IMR-90 (cell line): ENCODE data around the gene GRAMD1A. TPM values are rescaled to one million over a fixed set of nuclear protein-coding genes. Genes with fewer than 3 reads are reported as not detected.

Source experiments
- ATAC-seq: fragments of 200-7000 bp; cut with Tn5 transposase; 2 replicates; pipeline ENCODE4 v1.9.1; 2020; ENCODE audit warnings: low read depth, mild to moderate bottlenecking, moderate library complexity
- BruUV-seq: library from RNA; stranded (reverse); fragments of 400-500 nt; replicated peaks from 2 replicates; lab custom pipeline; 2021; lab: Mats Ljungman, UMichigan
- CTCF ChIA-PET: fragments of 300-600 bp; formaldehyde crosslinking; extraction: SDS; loops from one replicate; lab custom pipeline; 2021; ENCODE audit warnings: antibody characterized with exemption; lab: Yijun Ruan, JAX
- POLR2A ChIA-PET: fragments of 300-600 bp; sonication (Branson Sonifier 250); formaldehyde crosslinking; loops from one replicate; lab custom pipeline; 2022; ENCODE audit warnings: antibody characterized with exemption; ENCODE audit not compliant: unreplicated experiment; lab: Charles Lee
- DNase-seq: peaks from one replicate; pipeline ENCODE4 v3.0.0; 2013
- H2AFZ ChIP-seq: replicated peaks from 2 replicates; pipeline ENCODE3; 2013; ENCODE audit warnings: low read length, mild to moderate bottlenecking; ENCODE audit not compliant: poor library complexity
- H2AK5ac ChIP-seq: 2 replicates; pipeline ENCODE4 v1.6.1; 2013; ENCODE audit warnings: low read depth, low read length, inconsistent platforms
- H2AK9ac ChIP-seq: replicated peaks from 2 replicates; pipeline ENCODE3; 2013; ENCODE audit warnings: mild to moderate bottlenecking, low read depth, low read length, moderate library complexity; ENCODE audit not compliant: poor library complexity
- H2BK120ac ChIP-seq: 2 replicates; pipeline ENCODE4 v1.6.1; 2013; ENCODE audit warnings: low read depth, low read length, inconsistent platforms
- H2BK15ac ChIP-seq: 3 replicates; pipeline ENCODE4 v1.6.1; 2013; ENCODE audit warnings: low read depth, low read length, inconsistent platforms
- H2BK20ac ChIP-seq: 2 replicates; pipeline ENCODE4 v1.6.1; 2013; ENCODE audit warnings: low read depth, mild to moderate bottlenecking, inconsistent platforms, low read length, moderate library complexity
- H2BK5ac ChIP-seq: 2 replicates; pipeline ENCODE4 v1.6.1; 2013; ENCODE audit warnings: mild to moderate bottlenecking, low read depth, low read length, inconsistent platforms; ENCODE audit not compliant: poor library complexity, severe bottlenecking
- H3K14ac ChIP-seq: replicated peaks from 2 replicates; pipeline ENCODE4 v1.6.1; 2013; ENCODE audit warnings: low read depth, low read length, inconsistent platforms
- H3K18ac ChIP-seq: 2 replicates; pipeline ENCODE4 v1.6.1; 2013; ENCODE audit warnings: low read depth, low read length, control low read depth
- H3K23ac ChIP-seq: 2 replicates; pipeline ENCODE4 v1.6.1; 2013; ENCODE audit warnings: low read depth, low read length, inconsistent platforms
- H3K27ac ChIP-seq: 2 replicates; pipeline ENCODE4 v1.5.1; 2013; ENCODE audit warnings: mild to moderate bottlenecking, control low read depth, low read length; ENCODE audit not compliant: insufficient read depth
- H3K27me3 ChIP-seq: 2 replicates; pipeline ENCODE4 v1.6.1; 2013; ENCODE audit warnings: low read length; ENCODE audit not compliant: control insufficient read depth, insufficient read depth
- H3K36me3 ChIP-seq: 2 replicates; pipeline ENCODE4 v1.6.1; 2013; ENCODE audit warnings: low read length, mixed read lengths; ENCODE audit not compliant: control insufficient read depth, insufficient read depth
- H3K4ac ChIP-seq: 2 replicates; pipeline ENCODE4 v1.6.1; 2013; ENCODE audit warnings: low read depth, low read length, inconsistent platforms
- H3K4me1 ChIP-seq: 2 replicates; pipeline ENCODE4 v1.6.1; 2013; ENCODE audit warnings: low read length, mixed read lengths; ENCODE audit not compliant: control insufficient read depth, insufficient read depth
- H3K4me2 ChIP-seq: 2 replicates; pipeline ENCODE4 v1.6.1; 2013; ENCODE audit warnings: low read depth, mild to moderate bottlenecking, control low read depth, low read length, moderate library complexity
- H3K4me3 ChIP-seq: 2 replicates; pipeline ENCODE4 v1.5.1; 2013; ENCODE audit warnings: low read depth, mild to moderate bottlenecking, control low read depth, low read length, moderate library complexity; ENCODE audit not compliant: insufficient read depth
- H3K56ac ChIP-seq: 2 replicates; pipeline ENCODE4 v1.6.1; 2013; ENCODE audit warnings: low read length, inconsistent platforms; ENCODE audit not compliant: insufficient read depth; ENCODE audit errors: extremely low read depth
- H3K79me1 ChIP-seq, 2 experiments: 2 replicates each; pipeline ENCODE4 v1.6.1; 2013; ENCODE audit warnings: low read length in 2 of 2, inconsistent platforms in 1 of 2, low read depth in 1 of 2
- H3K9ac ChIP-seq: 2 replicates; pipeline ENCODE4 v1.6.1; 2013; ENCODE audit warnings: low read depth, low read length, control low read depth
- H3K9me1 ChIP-seq: 2 replicates; pipeline ENCODE4 v1.6.1; 2013; ENCODE audit warnings: low read length, inconsistent platforms; ENCODE audit not compliant: insufficient read depth
- H3K9me3 ChIP-seq: 2 replicates; pipeline ENCODE4 v1.6.1; 2013; ENCODE audit warnings: low read length; ENCODE audit not compliant: control insufficient read depth, insufficient read depth
- H4K20me1 ChIP-seq: 2 replicates; pipeline ENCODE4 v1.6.1; 2013; ENCODE audit warnings: low read length, inconsistent platforms; ENCODE audit not compliant: insufficient read depth
- H4K5ac ChIP-seq: 2 replicates; pipeline ENCODE4 v1.6.1; 2013; ENCODE audit warnings: mild to moderate bottlenecking, low read depth, low read length, control low read depth
- H4K8ac ChIP-seq, 2 experiments: 2 replicates each; pipeline ENCODE4 v1.6.1; 2013; ENCODE audit warnings: low read depth in 2 of 2, low read length in 2 of 2, control low read depth in 1 of 2, inconsistent platforms in 1 of 2
- H4K91ac ChIP-seq: 2 replicates; pipeline ENCODE4 v1.6.1; 2013; ENCODE audit warnings: low read depth, low read length, inconsistent platforms; ENCODE audit not compliant: insufficient read depth
- BHLHE40 ChIP-seq: fragments of 150-350 bp; IDR thresholded peaks from 2 replicates; pipeline ENCODE4 v1.6.1; 2016; ENCODE audit warnings: mild to moderate bottlenecking, low read depth, low read length
- CEBPB ChIP-seq: IDR thresholded peaks from 2 replicates; pipeline ENCODE4 v1.6.1; 2012; ENCODE audit warnings: low read depth, low read length, improper control_type of control experiment
- CHD1 ChIP-seq: IDR thresholded peaks from 2 replicates; pipeline ENCODE4 v1.6.1; 2012; ENCODE audit warnings: low read depth, low read length, improper control_type of control experiment
- FOS ChIP-seq: fragments of 150-350 bp; IDR thresholded peaks from 2 replicates; pipeline ENCODE4 v1.6.1; 2016; ENCODE audit warnings: low read depth, low read length
- MAFK ChIP-seq: IDR thresholded peaks from 2 replicates; pipeline ENCODE4 v1.6.1; 2012; ENCODE audit warnings: low read depth, low read length, improper control_type of control experiment
- MAZ ChIP-seq: IDR thresholded peaks from 2 replicates; pipeline ENCODE4 v1.6.1; 2012; ENCODE audit warnings: low read depth, mild to moderate bottlenecking, low read length, improper control_type of control experiment, moderate library complexity, borderline replicate concordance
- MXI1 ChIP-seq: IDR thresholded peaks from 2 replicates; pipeline ENCODE4 v1.6.1; 2012; ENCODE audit warnings: low read depth, mild to moderate bottlenecking, low read length, moderate library complexity, borderline replicate concordance
- NFE2L2 ChIP-seq: fragments of 150-350 bp; IDR thresholded peaks from 2 replicates; pipeline ENCODE4 v1.6.1; 2016; ENCODE audit warnings: low read depth, mild to moderate bottlenecking, low read length
- POLR2A ChIP-seq: IDR thresholded peaks from 2 replicates; pipeline ENCODE4 v1.6.1; 2012; ENCODE audit warnings: mild to moderate bottlenecking, low read depth, low read length
- RAD21 ChIP-seq: IDR thresholded peaks from 2 replicates; pipeline ENCODE4 v1.6.1; 2012; ENCODE audit warnings: low read length, improper control_type of control experiment
- RCOR1 ChIP-seq: IDR thresholded peaks from 2 replicates; pipeline ENCODE4 v1.6.1; 2012; ENCODE audit warnings: mild to moderate bottlenecking, low read length, improper control_type of control experiment; ENCODE audit not compliant: insufficient replicate concordance
- SMC3 ChIP-seq: fragments of 150-350 bp; IDR thresholded peaks from 2 replicates; pipeline ENCODE4 v1.6.1; 2016; ENCODE audit warnings: low read depth, mild to moderate bottlenecking, antibody characterized with exemption, low read length, moderate library complexity
- USF2 ChIP-seq: fragments of 150-350 bp; IDR thresholded peaks from 2 replicates; pipeline ENCODE4 v1.6.1; 2017; ENCODE audit warnings: mild to moderate bottlenecking, antibody characterized with exemption, low read length, low read depth
- WGBS, 2 experiments: methylation state at CpG; one replicate each; pipeline versions ENCODE4 v1.1.5 to v1.1.7; 2013; ENCODE audit warnings: missing lambda C conversion rate in 2 of 2; ENCODE audit not compliant: insufficient read length in 1 of 2; ENCODE audit errors: extremely low coverage in 2 of 2; 5-methylcytosine and 5-hydroxymethylcytosine counted together
- dilution Hi-C: fragments of 300-500 bp; cut with HindIII; formaldehyde crosslinking; loops from one replicate; pipeline ENCODE4 v1.14.3; 2018; ENCODE audit warnings: low sequenced_read_pairs; ENCODE audit not compliant: unreplicated experiment
- in situ Hi-C: fragments of 300-500 bp; cut with MboI; formaldehyde crosslinking; loops from 3 replicates; pipeline ENCODE4 v1.14.3; 2019; ENCODE audit warnings: low sequenced_read_pairs, inconsistent platforms, mixed read lengths
- intact Hi-C: fragments of 100-400 bp; cut with micrococcal nuclease; formaldehyde crosslinking; loops from 2 replicates; pipeline ENCODE4 v1.10.0; 2022
- polyA plus RNA-seq, 3 experiments: library from polyadenylated mRNA; depleted of rRNA; stranded (reverse); fragments of >200 nt; gene quantifications; 2 replicates each; pipeline ENCODE4 v1.2.3, GENCODE V29; 2012; ENCODE audit warnings: low replicate concordance in 1 of 3
- total RNA-seq: library from RNA; depleted of rRNA; stranded (reverse); fragments of >200 nt; gene quantifications from 2 replicates; pipeline ENCODE4 v1.2.3, GENCODE V29; 2012
- TF ChIP-seq, protein P1 (sequence below): fragments of 150-350 bp; IDR thresholded peaks from 2 replicates; pipeline ENCODE4 v1.6.1; 2016; ENCODE audit warnings: low read depth, mild to moderate bottlenecking, low read length, moderate library complexity, borderline replicate concordance
- TF ChIP-seq, protein P2 (sequence below): conservative IDR thresholded peaks from 2 replicates; pipeline ENCODE4 v1.5.1; 2012; ENCODE audit warnings: mild to moderate bottlenecking, low read depth, low read length, improper control_type of control experiment

The GRAMD1A gene
- total and polyA plus RNA-seq, 2 of the 4 experiments (the other 2 are of a cell fraction): 11.1 to 63.0 TPM

GRCh38 chr19:34995551-34995950 is 4.6 kb upstream of the GRAMD1A start:
- Histone ChIP-seq H2BK15ac (no peak overlapping the region), H2BK120ac (no peak overlapping the region), H2AFZ (no peak overlapping the region), H2AK9ac (no peak overlapping the region), H2BK20ac (no peak overlapping the region), H3K27ac (no peak overlapping the region), H3K9ac (no peak overlapping the region), H4K20me1 (no peaks in the 10 kb centered on the region), H2AK5ac (no peak overlapping the region), H3K4me2 (no peak overlapping the region), H3K4me3 (no peak overlapping the region), H4K91ac (no peak overlapping the region), H3K27me3 (peaks cover 2% of the 10 kb centered on the region), H3K23ac (no peak overlapping the region), H4K5ac (no peak overlapping the region), H3K4me1 (peaks cover 3% of the 10 kb centered on the region; the same call in 1 of the 2 replicates), H3K18ac (no peak overlapping the region), H3K9me3 (peaks cover 2% of the 10 kb centered on the region; the same call in 1 of the 2 replicates), H4K8ac (no peak overlapping the region), H3K4ac (no peak overlapping the region), H3K56ac (no peak overlapping the region), H3K36me3 (no peaks in the 10 kb centered on the region), H3K14ac (no peak overlapping the region), H3K79me1 (peaks cover 0 to 9% of the 10 kb centered on the region in 2 experiments; a peak in 1 of 4 replicates), H2BK5ac (no peak overlapping the region), H3K9me1 (peaks cover 5% of the 10 kb centered on the region; the same call in 1 of the 2 replicates)
- in situ Hi-C loops: no loop called here
- dilution Hi-C loops: no loop called here
- no TSS peak for BruUV-seq
- TF ChIP-seq RCOR1: no peak
- TF ChIP-seq BHLHE40: no peak
- no peak for TF ChIP-seq USF2
- TF ChIP-seq, protein P1, sequence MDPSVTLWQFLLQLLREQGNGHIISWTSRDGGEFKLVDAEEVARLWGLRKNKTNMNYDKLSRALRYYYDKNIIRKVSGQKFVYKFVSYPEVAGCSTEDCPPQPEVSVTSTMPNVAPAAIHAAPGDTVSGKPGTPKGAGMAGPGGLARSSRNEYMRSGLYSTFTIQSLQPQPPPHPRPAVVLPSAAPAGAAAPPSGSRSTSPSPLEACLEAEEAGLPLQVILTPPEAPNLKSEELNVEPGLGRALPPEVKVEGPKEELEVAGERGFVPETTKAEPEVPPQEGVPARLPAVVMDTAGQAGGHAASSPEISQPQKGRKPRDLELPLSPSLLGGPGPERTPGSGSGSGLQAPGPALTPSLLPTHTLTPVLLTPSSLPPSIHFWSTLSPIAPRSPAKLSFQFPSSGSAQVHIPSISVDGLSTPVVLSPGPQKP: no peak
- TF ChIP-seq CEBPB: no peak
- TF ChIP-seq RAD21: no peak
- no peak for TF ChIP-seq FOS
- TF ChIP-seq MAZ: no peak
- no peak for TF ChIP-seq MXI1
- TF ChIP-seq MAFK: no peak
- TF ChIP-seq, protein P2, sequence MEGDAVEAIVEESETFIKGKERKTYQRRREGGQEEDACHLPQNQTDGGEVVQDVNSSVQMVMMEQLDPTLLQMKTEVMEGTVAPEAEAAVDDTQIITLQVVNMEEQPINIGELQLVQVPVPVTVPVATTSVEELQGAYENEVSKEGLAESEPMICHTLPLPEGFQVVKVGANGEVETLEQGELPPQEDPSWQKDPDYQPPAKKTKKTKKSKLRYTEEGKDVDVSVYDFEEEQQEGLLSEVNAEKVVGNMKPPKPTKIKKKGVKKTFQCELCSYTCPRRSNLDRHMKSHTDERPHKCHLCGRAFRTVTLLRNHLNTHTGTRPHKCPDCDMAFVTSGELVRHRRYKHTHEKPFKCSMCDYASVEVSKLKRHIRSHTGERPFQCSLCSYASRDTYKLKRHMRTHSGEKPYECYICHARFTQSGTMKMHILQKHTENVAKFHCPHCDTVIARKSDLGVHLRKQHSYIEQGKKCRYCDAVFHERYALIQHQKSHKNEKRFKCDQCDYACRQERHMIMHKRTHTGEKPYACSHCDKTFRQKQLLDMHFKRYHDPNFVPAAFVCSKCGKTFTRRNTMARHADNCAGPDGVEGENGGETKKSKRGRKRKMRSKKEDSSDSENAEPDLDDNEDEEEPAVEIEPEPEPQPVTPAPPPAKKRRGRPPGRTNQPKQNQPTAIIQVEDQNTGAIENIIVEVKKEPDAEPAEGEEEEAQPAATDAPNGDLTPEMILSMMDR: no peak
- TF ChIP-seq CHD1: no peak
- TF ChIP-seq SMC3: no peak
- TF ChIP-seq POLR2A: no peak
- no peak for TF ChIP-seq NFE2L2
- POLR2A ChIA-PET: no interaction called here
- intact Hi-C loops: no loop called here
- ATAC-seq: no peak
- CTCF ChIA-PET: no interaction called here
- no peak for DNase-seq
- WGBS, 2 experiments: 100% methylated on average over 1 of the region's 8 CpGs; no CpG with 5 or more reads in 1 of the 2 experiments
